Lower lobe of right lung (tissue), 2 donors: Measurements from ENCODE around the gene ADAMTS8. TPM values are rescaled to one million over a fixed set of nuclear protein-coding genes. Genes with fewer than 3 reads are reported as not detected.

ENCODE experiments used
- ATAC-seq, 2 donors: fragments of 200-7000 bp; cut with Tn5 transposase; one replicate each; pipeline ENCODE4 v1.9.1; 2020 to 2022; ENCODE audit warnings: mild to moderate bottlenecking in 2 of 2, moderate library complexity in 2 of 2
- DNase-seq: peaks from one replicate; pipeline ENCODE4 v3.0.0-alpha.2; 2020
- H3K27ac ChIP-seq: fragments of 200-600 bp; one replicate; pipeline ENCODE4 v1.8.0; 2022
- H3K27me3 ChIP-seq: fragments of 200-600 bp; one replicate; pipeline ENCODE4 v1.8.0; 2022; ENCODE audit warnings: low read depth
- H3K36me3 ChIP-seq: fragments of 200-600 bp; one replicate; pipeline ENCODE4 v1.8.0; 2022; ENCODE audit warnings: mild to moderate bottlenecking
- H3K4me1 ChIP-seq: fragments of 200-600 bp; one replicate; pipeline ENCODE4 v1.8.0; 2022
- H3K4me3 ChIP-seq: fragments of 200-600 bp; one replicate; pipeline ENCODE4 v1.8.0; 2022; ENCODE audit warnings: mild to moderate bottlenecking
- H3K9me3 ChIP-seq: fragments of 200-600 bp; one replicate; pipeline ENCODE4 v1.8.0; 2022
- intact Hi-C: fragments of 100-400 bp; cut with DNase I; formaldehyde crosslinking; loops from one replicate; pipeline ENCODE4 v1.11.0; 2022
- total RNA-seq: library from RNA; stranded (reverse); fragmentation: NEBNext Ultra II Directional; extraction: Animal tissue kit (Norgen Biotek cat#: 25700); gene quantifications from one replicate; pipeline ENCODE4 v1.2.1, GENCODE V29; 2021
- TF ChIP-seq, protein P1 (sequence below): fragments of 200-600 bp; IDR thresholded peaks from one replicate; pipeline ENCODE4 v1.8.0; 2022; ENCODE audit warnings: antibody characterized with exemption, mild to moderate bottlenecking
- donor health status: DM: no; HTN: yes; CAD: no; lungs with severe emphysema.

Gene ADAMTS8
- total RNA-seq, 1 donor from 2014 or later = 23.0 TPM

DNA sequence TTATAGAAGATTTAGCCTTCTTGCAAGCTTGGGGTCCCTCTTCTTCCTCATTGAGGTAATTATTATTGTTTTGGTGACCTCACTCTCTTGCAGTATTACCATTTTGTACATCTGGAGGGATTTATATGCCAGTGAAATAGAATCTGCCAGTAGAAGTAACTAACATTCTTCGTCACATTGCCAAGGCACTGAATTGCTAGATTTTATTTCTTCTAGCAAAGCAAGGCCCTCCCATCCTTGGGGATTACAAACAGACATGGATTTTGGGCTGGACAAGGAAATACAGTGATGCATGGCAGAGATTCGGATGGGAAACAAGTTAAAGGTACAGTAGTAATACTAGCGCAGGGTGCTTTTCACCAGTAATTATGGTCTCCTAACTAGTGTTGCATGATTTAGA is 27.9 kb upstream of the ADAMTS8 start:
- no peaks in the 10 kb centered on the region for H3K36me3 ChIP-seq
- no peaks in the 10 kb centered on the region for H3K9me3 ChIP-seq
- H3K4me3 ChIP-seq = no peak overlapping the region
- peaks cover 8% of the 10 kb centered on the region for H3K27me3 ChIP-seq
- ATAC-seq (no peak), DNase-seq (no peak)
- no peak overlapping the region for H3K27ac ChIP-seq
- peaks cover 19% of the 10 kb centered on the region for H3K4me1 ChIP-seq
- TF ChIP-seq, protein P1, sequence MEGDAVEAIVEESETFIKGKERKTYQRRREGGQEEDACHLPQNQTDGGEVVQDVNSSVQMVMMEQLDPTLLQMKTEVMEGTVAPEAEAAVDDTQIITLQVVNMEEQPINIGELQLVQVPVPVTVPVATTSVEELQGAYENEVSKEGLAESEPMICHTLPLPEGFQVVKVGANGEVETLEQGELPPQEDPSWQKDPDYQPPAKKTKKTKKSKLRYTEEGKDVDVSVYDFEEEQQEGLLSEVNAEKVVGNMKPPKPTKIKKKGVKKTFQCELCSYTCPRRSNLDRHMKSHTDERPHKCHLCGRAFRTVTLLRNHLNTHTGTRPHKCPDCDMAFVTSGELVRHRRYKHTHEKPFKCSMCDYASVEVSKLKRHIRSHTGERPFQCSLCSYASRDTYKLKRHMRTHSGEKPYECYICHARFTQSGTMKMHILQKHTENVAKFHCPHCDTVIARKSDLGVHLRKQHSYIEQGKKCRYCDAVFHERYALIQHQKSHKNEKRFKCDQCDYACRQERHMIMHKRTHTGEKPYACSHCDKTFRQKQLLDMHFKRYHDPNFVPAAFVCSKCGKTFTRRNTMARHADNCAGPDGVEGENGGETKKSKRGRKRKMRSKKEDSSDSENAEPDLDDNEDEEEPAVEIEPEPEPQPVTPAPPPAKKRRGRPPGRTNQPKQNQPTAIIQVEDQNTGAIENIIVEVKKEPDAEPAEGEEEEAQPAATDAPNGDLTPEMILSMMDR = no peak
- intact Hi-C loops = no loop called here

DNA sequence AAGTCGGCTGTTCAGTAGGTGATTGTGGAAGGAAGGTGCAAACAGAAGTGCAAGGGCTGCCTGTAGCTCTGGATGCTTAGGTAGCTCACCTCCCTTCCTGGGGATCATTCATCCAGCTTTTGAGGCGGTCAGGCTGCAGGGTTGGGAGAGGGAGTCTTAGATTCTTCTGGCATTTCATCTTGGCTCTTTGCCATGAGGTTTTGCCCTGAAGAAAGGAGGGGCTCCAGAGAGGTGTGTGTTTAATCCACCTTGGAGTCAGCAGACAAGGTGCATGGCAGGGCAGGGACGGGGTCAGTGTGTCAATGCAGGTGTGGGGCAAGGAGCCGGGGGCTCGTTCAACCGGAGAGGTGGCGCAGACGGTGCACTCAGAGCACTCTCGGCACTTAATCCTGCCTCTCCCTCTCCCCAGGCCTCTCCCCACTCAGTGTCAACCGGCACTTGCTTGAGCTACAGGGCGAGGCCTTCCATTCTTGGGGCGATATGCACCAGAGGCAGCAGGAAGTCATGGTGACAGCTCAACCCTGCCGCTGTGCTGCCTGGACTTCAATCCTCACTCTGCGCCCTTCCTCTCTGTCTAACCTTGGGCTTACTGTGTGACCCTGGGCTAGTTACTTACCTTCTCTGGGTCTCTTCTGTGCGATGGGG is 27.2 kb upstream of the ADAMTS8 start:
- DNase-seq (no peak), ATAC-seq (peak; percentile 38 to 50)
- intact Hi-C loops = no loop called here

DNA sequence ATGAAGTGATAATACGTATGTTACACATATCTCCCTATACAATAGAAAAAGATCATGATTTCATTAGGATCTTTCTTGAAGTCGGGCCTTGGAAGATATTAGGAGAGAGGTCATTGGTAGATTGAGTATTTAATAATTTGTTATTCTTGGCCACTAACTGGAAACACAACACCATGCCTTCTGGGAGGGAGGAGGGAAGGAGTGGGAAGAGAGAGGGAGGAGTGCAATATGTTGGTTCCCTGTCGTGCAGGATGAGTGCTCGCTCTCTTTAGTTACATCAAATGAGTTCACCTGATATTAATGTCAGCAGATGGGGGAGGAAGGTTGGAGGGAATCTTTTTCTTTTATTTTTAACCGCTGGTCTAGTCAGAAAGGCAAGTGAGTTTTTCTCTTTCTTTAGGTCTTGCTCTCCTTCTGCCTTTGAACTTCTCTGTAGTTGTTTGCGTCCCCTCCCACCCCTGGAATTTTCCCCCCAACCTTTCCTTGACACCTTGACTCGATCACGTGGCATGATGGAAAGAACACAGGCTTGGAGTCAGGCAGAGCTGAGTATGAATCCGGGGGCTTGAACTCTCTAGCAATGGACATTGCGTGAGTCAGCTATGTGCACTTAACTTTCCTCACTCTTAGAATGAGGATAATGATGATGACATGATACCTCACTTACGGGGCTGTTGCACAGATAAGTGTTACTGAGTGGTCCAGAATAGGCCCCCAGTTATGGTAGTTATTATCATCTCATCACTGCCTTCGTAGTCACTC is 26.3 kb upstream of the ADAMTS8 start:
- no peaks in the 10 kb centered on the region for H3K36me3 ChIP-seq
- H3K27ac ChIP-seq = no peak overlapping the region
- peaks cover 15% of the 10 kb centered on the region for H3K27me3 ChIP-seq
- no peak overlapping the region for H3K4me3 ChIP-seq
- intact Hi-C loops = no loop called here
- H3K4me1 ChIP-seq = peaks cover 29% of the 10 kb centered on the region
- ATAC-seq = no peak
- no peaks in the 10 kb centered on the region for H3K9me3 ChIP-seq
- DNase-seq = no peak
- TF ChIP-seq, protein P1 = no peak

More for the DNA sequence above, 27.2 kb upstream of the ADAMTS8 start:
- Histone ChIP-seq H3K4me3 (no peak overlapping the region), H3K27me3 (peaks cover 8% of the 10 kb centered on the region), H3K36me3 (no peaks in the 10 kb centered on the region), H3K27ac (no peak overlapping the region), H3K4me1 (peaks cover 22% of the 10 kb centered on the region), H3K9me3 (no peaks in the 10 kb centered on the region)
- TF ChIP-seq, protein P1 = no peak

DNA sequence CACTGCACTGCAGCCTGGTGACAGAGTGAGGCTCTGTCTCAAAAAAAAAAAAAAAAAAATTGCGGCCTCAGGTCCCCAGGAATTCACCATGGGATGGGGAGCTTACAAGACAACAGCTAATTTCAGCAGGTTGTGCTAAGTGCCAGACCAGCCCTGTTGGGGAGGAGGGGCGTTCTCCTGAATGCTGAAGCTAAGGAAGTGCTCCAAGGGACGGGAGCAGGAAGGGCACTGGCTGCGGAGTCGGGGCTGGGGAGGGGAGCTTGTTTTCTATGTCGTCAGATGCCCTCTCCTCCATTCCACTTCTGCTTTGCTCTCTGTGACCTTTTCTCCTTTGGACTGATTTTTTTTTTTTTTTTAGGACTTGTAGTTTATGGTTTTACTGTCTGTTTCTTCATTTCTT is 24.5 kb upstream of the ADAMTS8 start:
- H3K4me3 ChIP-seq = peak overlapping the region; percentile 65
- intact Hi-C loops = no loop called here
- H3K9me3 ChIP-seq = no peaks in the 10 kb centered on the region
- no peaks in the 10 kb centered on the region for H3K36me3 ChIP-seq
- H3K4me1 ChIP-seq = peaks cover 39% of the 10 kb centered on the region
- TF ChIP-seq, protein P1 = no peak
- DNase-seq = no peak
- H3K27ac ChIP-seq = no peak overlapping the region
- H3K27me3 ChIP-seq = peaks cover 31% of the 10 kb centered on the region
- no peak for ATAC-seq

DNA sequence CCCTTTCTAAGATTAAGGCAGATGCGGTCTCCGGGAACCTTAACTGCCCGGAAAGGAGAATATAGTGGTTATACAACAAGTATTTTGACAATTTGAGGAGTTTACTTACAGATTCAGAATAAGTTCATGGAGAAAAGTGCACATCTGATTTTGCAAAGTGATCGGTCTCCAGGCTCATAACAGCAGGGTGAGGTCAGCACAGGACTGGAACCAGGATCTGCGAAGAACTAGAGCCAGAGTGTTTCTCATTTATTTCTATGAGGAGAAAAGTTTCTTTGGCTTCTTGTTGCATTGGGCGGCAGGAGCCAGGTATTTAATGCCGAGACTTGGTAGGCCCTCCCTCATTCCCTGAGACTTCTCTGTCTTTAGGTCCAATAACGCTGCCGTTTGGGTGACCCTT is 23.8 kb upstream of the ADAMTS8 start:
- no peak for DNase-seq
- no peak for ATAC-seq
- no peaks in the 10 kb centered on the region for H3K36me3 ChIP-seq
- intact Hi-C loops = no loop called here
- peaks cover 33% of the 10 kb centered on the region for H3K27me3 ChIP-seq
- TF ChIP-seq, protein P1 = no peak
- peaks cover 39% of the 10 kb centered on the region for H3K4me1 ChIP-seq
- H3K9me3 ChIP-seq = no peaks in the 10 kb centered on the region
- peak overlapping the region; percentile 65 for H3K4me3 ChIP-seq
- H3K27ac ChIP-seq = no peak overlapping the region
